H9 (cell line): ENCODE measurements around the gene MVB12A. TPM values are rescaled to one million over a fixed set of nuclear protein-coding genes. Genes with fewer than 3 reads are reported as not detected.

Experiments
- DNase-seq: peaks from one replicate; pipeline ENCODE4 v3.0.0-alpha.2; 2017
- H2AFZ ChIP-seq: one replicate; pipeline ENCODE4 v1.6.1; 2013; ENCODE audit warnings: mild to moderate bottlenecking, low read length, control low read depth, moderate library complexity
- H2AK5ac ChIP-seq: 2 replicates; pipeline ENCODE4 v1.6.1; 2013; ENCODE audit warnings: low read length, control low read depth, mixed read lengths; ENCODE audit not compliant: insufficient read length
- H2BK120ac ChIP-seq: one replicate; pipeline ENCODE4 v1.6.1; 2013; ENCODE audit warnings: low read depth, mild to moderate bottlenecking, low read length, control low read depth, inconsistent platforms; ENCODE audit not compliant: poor library complexity, severe bottlenecking
- H2BK12ac ChIP-seq: 2 replicates; pipeline ENCODE4 v1.6.1; 2013; ENCODE audit warnings: low read length, control low read depth, mixed read lengths, low read depth; ENCODE audit not compliant: insufficient read length
- H2BK15ac ChIP-seq: 2 replicates; pipeline ENCODE4 v1.6.1; 2013; ENCODE audit warnings: low read depth, low read length, control low read depth
- H2BK20ac ChIP-seq: one replicate; pipeline ENCODE4 v1.6.1; 2013; ENCODE audit warnings: low read depth, mild to moderate bottlenecking, low read length, control low read depth, inconsistent platforms; ENCODE audit not compliant: poor library complexity, severe bottlenecking
- H2BK5ac ChIP-seq: 2 replicates; pipeline ENCODE4 v1.6.1; 2013; ENCODE audit warnings: low read length, control low read depth, mixed read lengths; ENCODE audit not compliant: insufficient read length
- H3K14ac ChIP-seq: 2 replicates; pipeline ENCODE4 v1.6.1; 2013; ENCODE audit warnings: low read length, control low read depth; ENCODE audit not compliant: insufficient read depth
- H3K18ac ChIP-seq: 2 replicates; pipeline ENCODE4 v1.6.1; 2013; ENCODE audit warnings: low read depth, mild to moderate bottlenecking, mixed read lengths, low read length, control low read depth; ENCODE audit not compliant: insufficient read length
- H3K23ac ChIP-seq: 2 replicates; pipeline ENCODE4 v1.6.1; 2013; ENCODE audit warnings: low read length, control low read depth, mixed read lengths, low read depth; ENCODE audit not compliant: insufficient read length
- H3K23me2 ChIP-seq: 2 replicates; pipeline ENCODE4 v1.6.1; 2013; ENCODE audit warnings: low read depth, mild to moderate bottlenecking, mixed read lengths, low read length, control low read depth; ENCODE audit not compliant: insufficient read length, poor library complexity, severe bottlenecking
- H3K27ac ChIP-seq: 2 replicates; pipeline ENCODE4 v1.5.1; 2013; ENCODE audit warnings: low read length, control low read depth, mixed read lengths, low read depth; ENCODE audit not compliant: insufficient read length
- H3K27me3 ChIP-seq: 2 replicates; pipeline ENCODE4 v1.6.1; 2013; ENCODE audit warnings: low read length, control low read depth, inconsistent platforms; ENCODE audit not compliant: insufficient read depth
- H3K4ac ChIP-seq: 2 replicates; pipeline ENCODE4 v1.6.1; 2013; ENCODE audit warnings: low read depth, mild to moderate bottlenecking, control low read depth, inconsistent platforms, low read length, moderate library complexity
- H3K4me1 ChIP-seq: 2 replicates; pipeline ENCODE4 v1.6.1; 2013; ENCODE audit warnings: low read length, control low read depth, inconsistent platforms; ENCODE audit not compliant: insufficient read depth
- H3K4me2 ChIP-seq: 2 replicates; pipeline ENCODE4 v1.6.1; 2013; ENCODE audit warnings: low read length, control low read depth, mixed read lengths; ENCODE audit not compliant: insufficient read length, insufficient read depth
- H3K56ac ChIP-seq: 2 replicates; pipeline ENCODE4 v1.6.1; 2013; ENCODE audit warnings: low read depth, mild to moderate bottlenecking, mixed read lengths, low read length, control low read depth; ENCODE audit not compliant: insufficient read length
- H3K79me1 ChIP-seq: 2 replicates; pipeline ENCODE4 v1.6.1; 2013; ENCODE audit warnings: low read depth, mild to moderate bottlenecking, moderate library complexity, low read length, control low read depth, inconsistent platforms; ENCODE audit not compliant: insufficient read depth, poor library complexity, severe bottlenecking
- H3K79me2 ChIP-seq: 2 replicates; pipeline ENCODE4 v1.6.1; 2013; ENCODE audit warnings: low read length, control low read depth, inconsistent platforms; ENCODE audit not compliant: insufficient read depth
- H3K9ac ChIP-seq: 2 replicates; pipeline ENCODE4 v1.6.1; 2013; ENCODE audit warnings: low read length, control low read depth, mixed read lengths; ENCODE audit not compliant: insufficient read length; ENCODE audit errors: extremely low read depth
- H3K9me3 ChIP-seq: one replicate; pipeline ENCODE4 v1.6.1; 2013; ENCODE audit warnings: low read depth, low read length, inconsistent platforms; ENCODE audit not compliant: control insufficient read depth
- H3T11ph ChIP-seq: one replicate; pipeline ENCODE4 v1.6.1; 2013; ENCODE audit warnings: mild to moderate bottlenecking, low read length, control low read depth, inconsistent platforms
- H4K20me1 ChIP-seq: one replicate; pipeline ENCODE4 v1.6.1; 2013; ENCODE audit not compliant: control insufficient read depth, insufficient read length, insufficient read depth
- H4K5ac ChIP-seq: 2 replicates; pipeline ENCODE4 v1.6.1; 2013; ENCODE audit warnings: low read depth, mild to moderate bottlenecking, mixed read lengths, low read length, control low read depth; ENCODE audit not compliant: insufficient read length
- H4K8ac ChIP-seq: replicated peaks from 2 replicates; pipeline ENCODE4 v1.6.1; 2013; ENCODE audit warnings: low read length, control low read depth, mixed read lengths, low read depth; ENCODE audit not compliant: insufficient read length
- H4K91ac ChIP-seq: 2 replicates; pipeline ENCODE4 v1.6.1; 2013; ENCODE audit warnings: low read depth, mild to moderate bottlenecking, moderate library complexity, mixed read lengths, low read length, control low read depth; ENCODE audit not compliant: insufficient read length
- H3K27ac Mint-ChIP-seq, 3 experiments: 2 replicates in 2 of 3; 3 replicates in 1 of 3; pipeline ENCODE4 v1.8.0; 2020 to 2021; ENCODE audit warnings: mixed read lengths in 3 of 3, mild to moderate bottlenecking in 1 of 3, moderate library complexity in 1 of 3
- H3K27me3 Mint-ChIP-seq: 2 replicates; pipeline ENCODE4 v1.8.0; 2021; ENCODE audit warnings: low read depth, mild to moderate bottlenecking, moderate library complexity, mixed read lengths
- H3K36me3 Mint-ChIP-seq, 3 experiments: 2 replicates in 2 of 3; 3 replicates in 1 of 3; pipeline ENCODE4 v1.8.0; 2020 to 2021; ENCODE audit warnings: low read depth in 3 of 3, mixed read lengths in 3 of 3; ENCODE audit not compliant: insufficient read depth in 1 of 3
- H3K4me1 Mint-ChIP-seq, 2 experiments: 2 replicates each; pipeline ENCODE4 v1.8.0; 2020; ENCODE audit warnings: mixed read lengths in 2 of 2
- H3K4me3 Mint-ChIP-seq, 2 experiments: 2 replicates in 1 of 2; 3 replicates in 1 of 2; pipeline ENCODE4 v1.8.0; 2020 to 2021; ENCODE audit warnings: mild to moderate bottlenecking in 2 of 2, mixed read lengths in 2 of 2, moderate library complexity in 1 of 2
- H3K9me3 Mint-ChIP-seq, 2 experiments: 2 replicates in 1 of 2; 3 replicates in 1 of 2; pipeline ENCODE4 v1.8.0; 2020; ENCODE audit warnings: mild to moderate bottlenecking in 2 of 2, mixed read lengths in 2 of 2, moderate library complexity in 1 of 2
- CTCF ChIP-seq: fragments of 200-600 bp; sonication (generic); conservative IDR thresholded peaks from 3 replicates; pipeline ENCODE4 v1.8.0; 2021; ENCODE audit warnings: antibody characterized with exemption, mild to moderate bottlenecking
- WGBS: extraction: QIAGEN DNeasy Blood & Tissue Kit; methylation state at CpG from one replicate; pipeline ENCODE4 v1.1.7; 2013; ENCODE audit warnings: missing lambda C conversion rate, low lambda C conversion rate, mixed read lengths; ENCODE audit not compliant: insufficient read length; ENCODE audit errors: extremely low coverage; 5-methylcytosine and 5-hydroxymethylcytosine counted together
- total RNA-seq: library from RNA; stranded (reverse); gene quantifications from 2 replicates; pipeline ENCODE4 v1.2.1, GENCODE V29; 2021

The MVB12A gene
- total RNA-seq, 1 experiment from 2014 or later, result 50.4 TPM

GRCh38 chr19:17405250-17406045, 14.4 kb upstream of the MVB12A start, which contains the start of gene BST2:
Gene BST2 (minus strand): TSS chr19:17405630. CDS start chr19:17405575, 55 bp downstream.
- H3K79me2 ChIP-seq, result no peaks in the 10 kb centered on the region; the same call in 1 of the 2 replicates
- H3K9me3 ChIP-seq, result no peaks in the 10 kb centered on the region
- H4K8ac ChIP-seq, result no peak within 1 kb of the TSS
- H3K79me1 ChIP-seq, result no peaks in the 10 kb centered on the region
- peak; percentile 64 for DNase-seq
- peaks cover 7% of the 10 kb centered on the region; the same call in 1 of the 2 replicates for H3K4me1 ChIP-seq
- peak within 1 kb of the TSS; percentile 65 for H3K14ac ChIP-seq
- no peak within 1 kb of the TSS for H4K5ac ChIP-seq
- H3K27ac Mint-ChIP-seq, result peak within 1 kb of the TSS; percentile 81 to 97 (median 97)
- peak within 1 kb of the TSS; percentile 8 for H3K56ac ChIP-seq
- no peak within 1 kb of the TSS for H3K23ac ChIP-seq
- peak within 1 kb of the TSS; percentile 58 for H3K9ac ChIP-seq
- no peaks in the 10 kb centered on the region for H4K20me1 ChIP-seq
- peaks cover 31 to 39% of the 10 kb centered on the region in 2 experiments for H3K4me1 Mint-ChIP-seq
- H3T11ph ChIP-seq, result no peak within 1 kb of the TSS
- H3K4ac ChIP-seq, result peak within 1 kb of the TSS; percentile 49
- TF ChIP-seq CTCF, result no peak
- peak within 1 kb of the TSS; percentile 69 to 94 for H3K4me3 Mint-ChIP-seq
- peak within 1 kb of the TSS; percentile 63 for H3K18ac ChIP-seq
- peaks cover 15% of the 10 kb centered on the region for H3K23me2 ChIP-seq
- H2BK120ac ChIP-seq, result peak within 1 kb of the TSS; percentile 83
- no peak within 1 kb of the TSS for H2BK12ac ChIP-seq
- H4K91ac ChIP-seq, result peak within 1 kb of the TSS; percentile 31
- H3K27me3 Mint-ChIP-seq, result no peaks in the 10 kb centered on the region
- no CpG with 5 or more reads among the region's 18 CpGs for WGBS
- H3K9me3 Mint-ChIP-seq, result no peaks in the 10 kb centered on the region
- no peak within 1 kb of the TSS for H2BK5ac ChIP-seq
- peaks cover 7 to 29% (median 16%) of the 10 kb centered on the region in 3 experiments; a peak in 6 of 7 replicates for H3K36me3 Mint-ChIP-seq
- no peak within 1 kb of the TSS for H2AFZ ChIP-seq
- H3K4me2 ChIP-seq, result peak within 1 kb of the TSS; percentile 61
- no peak within 1 kb of the TSS for H2BK15ac ChIP-seq
- H3K27me3 ChIP-seq, result no peaks in the 10 kb centered on the region
- no peak within 1 kb of the TSS for H2BK20ac ChIP-seq
- no peak within 1 kb of the TSS for H3K27ac ChIP-seq
- H2AK5ac ChIP-seq, result no peak within 1 kb of the TSS
